Mucosa of rectum (tissue), 2 donors: Measurements from ENCODE around the gene IFI6.
A peak's percentile ranks its signal among the peaks of the same experiment; 100 is the strongest.
"Not testable (repeated sequence)": the region's sequence is repeated elsewhere in the genome, so short reads cannot be mapped to it uniquely, and the experiment has no call there.

Experiments used
- H3K27ac ChIP-seq, 2 donors: one replicate each; pipeline ENCODE4 v1.7.0; 2013; ENCODE audit warnings: inconsistent platforms in 2 of 2, low read depth in 2 of 2, low read length in 2 of 2
- H3K27me3 ChIP-seq, 2 donors: one replicate each; pipeline ENCODE4 v1.7.0; 2013; ENCODE audit warnings: low read length in 2 of 2; ENCODE audit not compliant: control insufficient read depth in 2 of 2, insufficient read depth in 2 of 2
- H3K36me3 ChIP-seq, 2 donors: one replicate each; pipeline ENCODE4 v1.7.0; 2013; ENCODE audit warnings: low read length in 2 of 2; ENCODE audit not compliant: control insufficient read depth in 2 of 2, insufficient read depth in 2 of 2
- H3K4me1 ChIP-seq, 2 donors: one replicate each; pipeline ENCODE4 v1.7.0; 2013; ENCODE audit warnings: low read length in 2 of 2, mild to moderate bottlenecking in 1 of 2; ENCODE audit not compliant: control insufficient read depth in 2 of 2, insufficient read depth in 2 of 2
- H3K4me3 ChIP-seq, 2 donors: one replicate each; pipeline ENCODE4 v1.7.0; 2013; ENCODE audit warnings: low read length in 2 of 2
- H3K9ac ChIP-seq, 2 donors: one replicate each; pipeline ENCODE4 v1.7.0; 2013; ENCODE audit warnings: low read length in 2 of 2, low read depth in 1 of 2, mild to moderate bottlenecking in 1 of 2
- H3K9me3 ChIP-seq, 2 donors: one replicate each; pipeline ENCODE4 v1.7.0; 2013; ENCODE audit warnings: low read length in 2 of 2; ENCODE audit not compliant: control insufficient read depth in 2 of 2
- donor health status: healthy.
- donor health status: Normal muscosa, but diverticular disease.

IFI6 gene

DNA sequence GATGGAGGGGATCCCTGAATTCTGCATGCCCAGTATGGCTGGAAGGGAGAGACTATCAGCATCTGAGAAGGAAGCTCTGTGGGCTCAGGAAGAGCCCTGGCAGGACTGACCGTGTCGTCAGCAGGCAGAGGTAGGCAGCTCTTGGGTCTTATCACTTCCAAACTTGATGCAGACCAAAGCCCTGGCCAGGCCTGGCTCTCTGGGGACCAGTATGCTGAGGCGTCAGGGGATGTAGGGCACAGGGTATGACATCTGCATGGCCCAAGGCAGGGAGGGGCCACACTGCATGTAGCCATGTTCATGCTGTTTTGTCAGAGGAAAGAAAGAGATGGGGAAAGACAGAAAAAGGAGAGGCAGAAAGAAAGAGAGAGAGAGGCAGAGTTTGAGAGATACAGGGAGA lies 43.3 kb downstream of the IFI6 start:
- Histone ChIP-seq H3K36me3 (no peaks in the 10 kb centered on the region), H3K27me3 (peaks cover 7 to 12% of the 10 kb centered on the region in 2 donors), H3K4me1 (peaks cover 5 to 23% of the 10 kb centered on the region in 2 donors), H3K27ac (no peak overlapping the region), H3K9me3 (no peaks in the 10 kb centered on the region), H3K4me3 (no peak overlapping the region), H3K9ac (no peak overlapping the region)

- not testable (repeated sequence) for H3K9me3 ChIP-seq, H3K27me3 ChIP-seq, H3K27ac ChIP-seq, H3K36me3 ChIP-seq, H3K4me3 ChIP-seq, H3K9ac ChIP-seq
- H3K4me1 ChIP-seq = peaks cover 5 to 13% of the 10 kb centered on the region in 2 donors
These were observed 44.3 kb downstream of the IFI6 start for GRCh38 chr1:27627733-27628132.

GRCh38 chr1:27627061-27627460 lies 44.9 kb downstream of the IFI6 start:
- Histone ChIP-seq H3K27me3 (no peaks in the 10 kb centered on the region), H3K4me1 (peaks cover 5 to 11% of the 10 kb centered on the region in 2 donors), H3K9ac (no peak overlapping the region), H3K4me3 (no peak overlapping the region), H3K27ac (no peak overlapping the region), H3K9me3 (no peaks in the 10 kb centered on the region), H3K36me3 (no peaks in the 10 kb centered on the region)

DNA sequence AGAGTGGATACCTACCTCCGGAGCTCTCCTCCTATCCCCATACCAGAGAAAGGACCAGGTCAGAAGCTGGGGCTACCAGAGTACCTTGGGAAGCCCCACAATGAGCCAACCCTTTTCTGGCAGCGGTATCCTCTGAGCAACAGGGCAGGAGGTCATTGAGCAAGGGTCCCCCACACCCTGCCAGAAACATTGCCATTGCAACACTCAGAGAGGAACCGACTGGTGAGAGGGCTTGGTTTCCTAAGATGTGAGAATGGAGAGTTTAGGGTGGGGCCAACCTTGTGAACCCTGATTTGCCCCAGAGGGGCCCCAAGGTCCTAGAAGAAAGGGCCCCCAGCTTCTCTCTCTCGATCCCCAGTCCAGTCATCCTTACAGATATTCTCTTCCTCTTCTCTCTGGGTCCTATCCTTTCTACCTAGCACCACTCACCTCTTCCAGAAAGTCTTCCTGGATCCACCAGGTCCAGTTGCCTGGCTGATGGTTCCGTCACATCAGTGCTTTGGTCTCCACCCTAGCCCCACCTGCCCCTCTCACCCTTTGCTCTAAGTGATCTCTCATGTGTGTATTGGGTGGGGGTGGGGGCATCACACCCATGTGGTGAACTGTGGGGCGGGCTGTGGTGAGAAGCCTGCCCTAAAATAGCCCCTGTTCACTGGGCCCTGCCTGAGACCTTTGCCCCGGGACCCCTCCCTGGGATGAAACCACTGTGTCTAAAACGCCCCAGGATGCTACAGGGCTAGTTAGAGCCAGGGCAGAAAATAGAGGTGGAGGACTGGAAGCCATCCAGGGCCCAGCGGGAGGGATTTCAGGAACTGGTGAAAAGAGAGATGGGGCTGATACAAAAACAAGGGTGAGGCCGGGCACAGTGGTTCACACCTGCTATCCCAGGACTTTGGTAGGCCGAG lies 45.7 kb downstream of the IFI6 start:
- Histone ChIP-seq H3K9me3 (no peaks in the 10 kb centered on the region), H3K36me3 (no peaks in the 10 kb centered on the region), H3K27ac (no peak overlapping the region), H3K4me3 (peak overlapping the region in 1 of 2 donors; percentile 13), H3K27me3 (no peaks in the 10 kb centered on the region), H3K9ac (no peak overlapping the region), H3K4me1 (peaks cover 2 to 6% of the 10 kb centered on the region in 2 donors)

GRCh38 chr1:27624467-27625178 lies 47.4 kb downstream of the IFI6 start:
- Histone ChIP-seq H3K4me3 (no peak overlapping the region), H3K36me3 (no peaks in the 10 kb centered on the region), H3K27ac (no peak overlapping the region), H3K27me3 (no peaks in the 10 kb centered on the region), H3K9me3 (no peaks in the 10 kb centered on the region), H3K9ac (no peak overlapping the region), H3K4me1 (peaks cover 0 to 2% of the 10 kb centered on the region in 2 donors)

GRCh38 chr1:27623327-27624212 lies 48.4 kb downstream of the IFI6 start:
- Histone ChIP-seq H3K36me3 (no peaks in the 10 kb centered on the region), H3K9ac (no peak overlapping the region), H3K9me3 (no peaks in the 10 kb centered on the region), H3K27me3 (no peaks in the 10 kb centered on the region), H3K4me1 (no peaks in the 10 kb centered on the region), H3K27ac (no peak overlapping the region), H3K4me3 (no peak overlapping the region)

DNA sequence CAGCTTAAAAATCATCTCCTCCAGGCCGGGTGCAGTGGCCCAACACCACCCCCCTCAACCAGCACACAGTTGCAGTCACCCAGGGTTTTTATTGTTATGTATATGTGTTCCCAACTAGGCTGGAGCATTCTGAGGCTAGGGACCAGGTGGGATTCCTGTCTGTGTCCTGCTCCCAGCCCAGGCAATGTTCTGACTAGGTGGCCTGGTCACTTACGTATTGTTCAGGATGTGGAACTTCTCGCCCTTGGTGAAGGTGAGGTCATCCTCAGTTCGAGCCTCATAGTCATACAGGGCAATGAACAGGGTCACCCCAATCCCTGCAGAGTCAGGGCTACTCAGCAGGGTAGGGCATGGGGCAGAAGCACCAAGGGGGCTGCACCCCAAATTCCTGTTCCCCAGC lies 49.2 kb downstream of the IFI6 start:
- H3K27me3 ChIP-seq = no peaks in the 10 kb centered on the region
- H3K9ac ChIP-seq = no peak overlapping the region
- no peak overlapping the region for H3K27ac ChIP-seq
- H3K9me3 ChIP-seq = no peaks in the 10 kb centered on the region
- H3K4me1 ChIP-seq = peaks cover 0 to 1% of the 10 kb centered on the region in 2 donors
- no peak overlapping the region for H3K4me3 ChIP-seq
- H3K36me3 ChIP-seq = no peaks in the 10 kb centered on the region

GRCh38 chr1:27621051-27621920 lies 50.7 kb downstream of the IFI6 start:
- peaks cover 0 to 5% of the 10 kb centered on the region in 2 donors for H3K4me1 ChIP-seq
- H3K9ac ChIP-seq = no peak overlapping the region
- H3K27ac ChIP-seq = no peak overlapping the region
- no peaks in the 10 kb centered on the region for H3K9me3 ChIP-seq
- H3K36me3 ChIP-seq = no peaks in the 10 kb centered on the region
- no peak overlapping the region for H3K4me3 ChIP-seq
- H3K27me3 ChIP-seq = no peaks in the 10 kb centered on the region

- H3K4me1 ChIP-seq, H3K27me3 ChIP-seq, H3K9ac ChIP-seq, H3K9me3 ChIP-seq, H3K36me3 ChIP-seq, H3K27ac ChIP-seq, H3K4me3 ChIP-seq: not testable (repeated sequence)
These were observed 52.1 kb downstream of the IFI6 start for GRCh38 chr1:27619782-27620438.
